GM19395 (cell line): ENCODE results near the gene CAAP1.
"Not testable (repeated sequence)": the region's sequence is repeated elsewhere in the genome, so short reads cannot be mapped to it uniquely, and the experiment has no call there.

Experiments
- ATAC-seq: cut with Tn5 transposase; IDR thresholded peaks from one replicate; pipeline ENCODE4 v1.9.1; 2021; ENCODE audit warnings: mild to moderate bottlenecking, moderate library complexity; ENCODE audit not compliant: unreplicated experiment

CAAP1 gene

DNA sequence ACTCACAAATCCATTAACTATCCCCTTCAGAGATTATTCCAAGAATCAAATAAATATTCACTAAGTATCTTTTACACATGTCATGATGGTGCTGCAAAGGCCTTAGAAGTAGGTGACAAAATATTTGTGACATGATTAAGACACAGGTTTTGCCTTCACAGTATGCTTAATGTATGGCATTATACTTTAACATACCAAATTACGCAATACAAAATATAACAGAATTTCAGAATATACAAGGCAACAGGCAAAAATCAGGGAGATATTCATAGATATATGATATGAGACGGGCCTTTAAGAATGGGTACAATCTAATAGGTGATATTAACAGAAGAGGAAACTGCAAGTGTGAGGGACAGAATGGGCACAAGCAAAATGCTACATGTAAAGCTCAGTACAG lies 41.6 kb downstream of the CAAP1 start:
- ATAC-seq, result no peak

- no peak for ATAC-seq
Measured at GRCh38 chr9:26833792-26834191, 58.8 kb downstream of the CAAP1 start.

GRCh38 chr9:26828391-26828955 lies 64.1 kb downstream of the CAAP1 start:
- ATAC-seq, result not testable (repeated sequence)

- no peak for ATAC-seq
Measured at GRCh38 chr9:26814799-26815198, 77.8 kb downstream of the CAAP1 start.

DNA sequence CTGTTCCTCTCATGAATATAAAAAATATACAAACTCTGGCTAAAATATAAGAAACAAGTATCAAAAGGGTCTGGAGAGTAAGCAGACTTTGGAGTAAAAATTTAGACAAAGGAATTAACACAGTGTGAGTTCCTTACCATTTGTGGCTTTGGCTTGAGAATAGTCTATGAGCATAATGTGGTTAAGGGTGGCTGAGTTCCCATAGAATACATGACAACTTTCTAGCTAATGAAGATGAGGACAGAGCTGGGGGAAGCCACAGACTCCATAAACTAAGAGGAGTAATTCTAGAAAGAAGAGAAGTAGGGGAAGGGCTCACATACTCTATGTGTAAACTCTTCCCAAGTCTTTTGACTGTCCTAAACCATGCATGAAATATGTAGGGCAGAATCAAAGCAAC lies 79.4 kb downstream of the CAAP1 start:
- ATAC-seq, result peak; percentile 54

DNA sequence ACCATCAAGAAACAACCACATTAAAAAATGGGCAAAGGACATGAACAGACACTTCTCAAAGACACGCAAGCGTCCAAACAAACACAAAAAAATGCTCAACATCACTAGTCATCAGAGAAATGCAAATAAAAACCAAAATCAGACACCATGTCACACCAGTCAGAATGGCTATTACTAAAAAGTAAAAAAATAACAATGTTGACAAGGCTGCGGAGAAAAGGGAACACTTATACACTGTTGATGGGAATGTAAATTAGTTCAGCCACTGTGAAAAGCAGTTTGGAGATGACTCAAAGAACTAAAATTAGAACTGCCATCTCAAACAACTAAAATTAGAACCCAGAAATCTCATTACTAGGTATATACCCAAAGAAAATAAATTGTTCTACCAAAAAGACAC lies 80.4 kb downstream of the CAAP1 start:
- ATAC-seq, result peak; percentile 46

DNA sequence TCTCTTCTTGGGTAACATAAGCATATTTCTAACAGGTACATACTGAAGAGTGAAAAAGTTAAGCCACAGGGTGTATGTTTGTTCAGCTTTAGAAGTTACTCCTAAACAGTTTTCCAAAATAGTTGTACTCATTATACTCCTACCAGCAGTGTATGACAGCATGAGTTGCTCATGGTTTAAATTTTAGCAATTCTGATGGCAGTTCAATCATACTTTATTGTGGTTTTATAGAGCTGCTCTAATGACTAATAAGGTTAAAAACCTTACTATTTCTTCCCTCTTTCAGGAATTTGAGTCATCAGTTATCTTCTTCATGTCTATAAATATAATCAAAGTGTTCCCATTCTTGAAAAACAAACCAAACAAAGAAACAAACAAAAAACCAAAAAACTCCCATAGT lies 81.5 kb downstream of the CAAP1 start:
- ATAC-seq, result no peak

DNA sequence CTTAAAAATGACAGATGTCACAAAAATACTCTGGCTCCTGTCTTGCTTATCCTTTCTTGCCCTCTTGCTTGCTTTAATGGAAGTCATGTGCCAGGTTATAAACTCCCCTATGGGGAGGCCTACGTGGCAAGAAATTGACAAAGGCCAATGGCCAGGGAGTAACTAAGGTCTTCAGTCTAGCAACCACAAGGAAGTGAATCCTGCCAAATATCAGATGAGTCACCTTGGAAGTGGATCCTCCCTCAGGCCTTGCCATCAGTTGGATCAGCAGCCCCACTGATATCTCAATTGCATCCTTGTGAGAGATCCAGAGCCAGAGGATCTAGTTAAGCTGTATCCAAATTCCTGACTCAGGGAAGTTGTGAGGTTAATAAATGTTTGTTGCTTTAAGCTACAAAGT lies 82.8 kb downstream of the CAAP1 start:
- ATAC-seq, result no peak

DNA sequence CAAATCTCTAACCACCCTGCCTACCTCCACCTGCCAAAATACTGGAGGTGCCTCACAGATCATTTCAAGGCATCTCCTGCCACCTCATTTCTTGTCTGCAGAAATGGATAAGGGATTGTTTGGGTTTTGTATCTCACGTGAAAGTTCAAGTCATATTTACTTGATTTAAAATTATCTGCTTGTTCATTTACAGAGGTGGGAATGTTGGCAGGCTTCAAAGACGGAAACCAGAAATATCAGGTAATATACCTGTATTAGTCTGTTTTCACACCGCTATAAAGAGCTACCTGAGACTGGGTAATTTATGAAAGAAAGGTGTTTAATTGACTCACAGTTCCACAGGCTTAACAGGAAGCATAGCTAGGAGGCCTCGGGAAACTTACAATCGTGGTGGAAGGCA lies 85.4 kb downstream of the CAAP1 start:
- no peak for ATAC-seq

GRCh38 chr9:26802921-26803320 lies 89.7 kb downstream of the CAAP1 start:
- peak; percentile 56 for ATAC-seq

DNA sequence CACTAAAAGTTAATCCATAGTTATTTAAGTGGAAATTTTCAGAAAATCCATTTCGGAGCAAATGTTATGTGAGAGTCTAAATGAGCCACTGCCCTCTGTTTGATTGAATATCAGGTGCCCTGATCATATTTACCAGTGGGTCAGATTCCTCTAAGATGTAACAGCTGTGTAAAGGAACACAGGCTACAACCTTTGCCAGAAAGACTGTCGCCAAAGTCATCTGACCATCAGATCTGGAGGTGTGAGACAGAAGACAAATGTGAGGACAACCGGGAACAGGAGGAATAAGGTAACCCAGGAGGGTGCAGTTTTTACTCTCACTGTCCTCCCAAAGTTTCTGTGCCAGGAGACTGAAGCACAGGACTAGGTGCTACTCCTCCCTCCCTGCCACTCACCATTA lies 90.8 kb downstream of the CAAP1 start:
- no peak for ATAC-seq

DNA sequence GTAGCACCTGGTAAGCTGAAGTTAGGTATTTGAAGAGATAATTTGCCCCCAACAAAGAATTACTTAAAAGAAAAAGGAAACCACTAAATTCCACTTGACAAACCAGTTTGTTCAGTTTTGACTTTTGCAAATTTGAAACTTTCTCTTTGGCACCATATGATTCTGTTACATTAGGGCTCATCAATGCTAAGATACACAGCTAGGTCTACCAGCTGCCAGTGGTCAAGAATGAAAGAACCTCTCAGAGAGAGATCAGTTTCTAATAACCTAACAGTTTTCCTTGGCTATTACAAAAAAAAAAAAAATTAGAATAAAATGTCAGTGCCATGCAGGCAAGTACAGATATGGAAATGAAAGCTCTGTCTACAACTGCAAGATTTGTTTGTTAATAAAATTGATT lies 92.3 kb downstream of the CAAP1 start:
- no peak for ATAC-seq

GRCh38 chr9:26791274-26791673 lies 101.3 kb downstream of the CAAP1 start:
- no peak for ATAC-seq
